Left lung (tissue), 10 donors: ENCODE results near the gene ITGA8. TPM values are rescaled to one million over a fixed set of nuclear protein-coding genes. Genes with fewer than 3 reads are reported as not detected.
"Not testable (repeated sequence)": the region's sequence is repeated elsewhere in the genome, so short reads cannot be mapped to it uniquely, and the experiment has no call there.

Source experiments
- ATAC-seq: fragments of 200-7000 bp; cut with Tn5 transposase; one replicate; pipeline ENCODE4 v1.9.1; 2020; ENCODE audit warnings: moderate library complexity
- DNase-seq, 4 donors: peaks; one replicate each; pipeline ENCODE4 v3.0.0-alpha.2; 2013 to 2020
- H3K27ac ChIP-seq, 2 donors: fragments of 200-600 bp; sonication (generic) in 1 of 2; one replicate each; pipeline versions ENCODE4 v1.5.0 to v1.8.0; 2020 to 2021
- H3K27me3 ChIP-seq, 2 donors: fragments of 200-600 bp; sonication (generic) in 1 of 2; one replicate each; pipeline versions ENCODE4 v1.5.0 to v1.8.0; 2020 to 2021
- H3K36me3 ChIP-seq, 2 donors: fragments of 200-600 bp; sonication (generic) in 1 of 2; one replicate each; pipeline versions ENCODE4 v1.5.0 to v1.8.0; 2020 to 2021
- H3K4me1 ChIP-seq, 2 donors: fragments of 200-600 bp; one replicate each; pipeline ENCODE4 v1.8.0; 2021
- H3K4me3 ChIP-seq, 2 donors: fragments of 200-600 bp; sonication (generic) in 1 of 2; one replicate each; pipeline versions ENCODE4 v1.5.0 to v1.8.0; 2020 to 2021; ENCODE audit warnings: mild to moderate bottlenecking in 1 of 2
- H3K9me3 ChIP-seq, 2 donors: fragments of 200-600 bp; sonication (generic) in 1 of 2; one replicate each; pipeline versions ENCODE4 v1.5.0 to v1.8.0; 2020 to 2021
- CTCF ChIP-seq, 2 donors: fragments of 200-600 bp; sonication (generic) in 1 of 2; IDR thresholded peaks; one replicate each; pipeline versions ENCODE4 v1.5.0 to v1.8.0; 2021; ENCODE audit warnings: antibody characterized with exemption in 2 of 2
- intact Hi-C, 2 donors: fragments of 100-400 bp; cut with DNase I; formaldehyde crosslinking; loops; one replicate each; pipeline versions ENCODE4 v1.11.2 to v1.14.2; 2022
- polyA plus RNA-seq, 6 donors: library from polyadenylated mRNA; unstranded; fragments of 120-200 nt; gene quantifications; one replicate each; pipeline ENCODE4 v1.2.1, GENCODE V29; 2013; ENCODE audit not compliant: insufficient read length in 6 of 6
- total RNA-seq, 2 donors: library from RNA; stranded (reverse); fragmentation: NEBNext Ultra II Directional; extraction: Animal tissue kit (Norgen Biotek cat#: 25700); gene quantifications; one replicate each; pipeline ENCODE4 v1.2.1, GENCODE V29; 2021
- donor health status: DM: no; HTN: yes; CAD: no.
- donor health status: DM: no; HTN: no; CAD: no.

ITGA8 gene
- total and polyA plus RNA-seq, 8 donors: 23.7 to 83.3 (median 67.3) TPM

- H3K27me3 ChIP-seq: no peaks in the 10 kb centered on the region
- ATAC-seq (no peak), DNase-seq (no peak)
- no peak for TF ChIP-seq CTCF (IDR thresholded peaks at IDR 0.05)
- H3K4me1 ChIP-seq: no peaks in the 10 kb centered on the region
- H3K9me3 ChIP-seq: no peaks in the 10 kb centered on the region
- H3K27ac ChIP-seq: no peak overlapping the region
- no peaks in the 10 kb centered on the region for H3K36me3 ChIP-seq
- intact Hi-C loops: no loop called here
- H3K4me3 ChIP-seq: no peak overlapping the region
These were observed 179.0 kb downstream of the ITGA8 start for GRCh38 chr10:15540727-15541126.

GRCh38 chr10:15539262-15539661 is 180.5 kb downstream of the ITGA8 start:
- no peaks in the 10 kb centered on the region for H3K27me3 ChIP-seq
- H3K27ac ChIP-seq: no peak overlapping the region
- no peaks in the 10 kb centered on the region for H3K9me3 ChIP-seq
- intact Hi-C loops: no loop called here
- H3K4me3 ChIP-seq: no peak overlapping the region
- ATAC-seq (no peak), DNase-seq (no peak)
- no peaks in the 10 kb centered on the region for H3K36me3 ChIP-seq
- H3K4me1 ChIP-seq: no peaks in the 10 kb centered on the region
- no peak for TF ChIP-seq CTCF (IDR thresholded peaks at IDR 0.05)

- H3K9me3 ChIP-seq, H3K4me1 ChIP-seq, intact Hi-C loops: not testable (repeated sequence)
These were observed 184.7 kb downstream of the ITGA8 start for GRCh38 chr10:15534928-15535538.

GRCh38 chr10:15531927-15532722 is 187.6 kb downstream of the ITGA8 start:
- no peaks in the 10 kb centered on the region for H3K4me1 ChIP-seq
- H3K4me3 ChIP-seq: no peak overlapping the region
- intact Hi-C loops: no loop called here
- no peak for TF ChIP-seq CTCF (IDR thresholded peaks at IDR 0.05)
- no peaks in the 10 kb centered on the region for H3K36me3 ChIP-seq
- no peak for ATAC-seq
- no peak overlapping the region for H3K27ac ChIP-seq
- no peaks in the 10 kb centered on the region for H3K9me3 ChIP-seq
- no peak for DNase-seq
- no peaks in the 10 kb centered on the region for H3K27me3 ChIP-seq

More at GRCh38 chr10:15534928-15535538, 184.7 kb downstream of the ITGA8 start:
- not testable (repeated sequence) for ATAC-seq, H3K36me3 ChIP-seq, H3K27me3 ChIP-seq, H3K27ac ChIP-seq, H3K4me3 ChIP-seq
- DNase-seq: peak in 1 of 4 donors; percentile 70

- Histone ChIP-seq H3K36me3 (no peaks in the 10 kb centered on the region), H3K4me3 (no peak overlapping the region), H3K4me1 (no peaks in the 10 kb centered on the region), H3K27me3 (no peaks in the 10 kb centered on the region), H3K9me3 (no peaks in the 10 kb centered on the region), H3K27ac (no peak overlapping the region)
- no peak for TF ChIP-seq CTCF (IDR thresholded peaks at IDR 0.05)
- intact Hi-C loops: no loop called here
- DNase-seq (no peak), ATAC-seq (no peak)
These were observed 190.9 kb downstream of the ITGA8 start for GRCh38 chr10:15528859-15529239.
